Measurements from ENCODE around the gene FCHO1.
A peak's percentile ranks its signal among the peaks of the same experiment; 100 is the strongest.
"Not testable (repeated sequence)": the region's sequence is repeated elsewhere in the genome, so short reads cannot be mapped to it uniquely, and the experiment has no call there.

FCHO1 gene

GRCh38 chr19:17796013-17796837 is 44.9 kb downstream of the FCHO1 start:
- DNase-seq: no peak

GRCh38 chr19:17796838-17797423 is 45.7 kb downstream of the FCHO1 start:
- DNase-seq: no peak

DNA sequence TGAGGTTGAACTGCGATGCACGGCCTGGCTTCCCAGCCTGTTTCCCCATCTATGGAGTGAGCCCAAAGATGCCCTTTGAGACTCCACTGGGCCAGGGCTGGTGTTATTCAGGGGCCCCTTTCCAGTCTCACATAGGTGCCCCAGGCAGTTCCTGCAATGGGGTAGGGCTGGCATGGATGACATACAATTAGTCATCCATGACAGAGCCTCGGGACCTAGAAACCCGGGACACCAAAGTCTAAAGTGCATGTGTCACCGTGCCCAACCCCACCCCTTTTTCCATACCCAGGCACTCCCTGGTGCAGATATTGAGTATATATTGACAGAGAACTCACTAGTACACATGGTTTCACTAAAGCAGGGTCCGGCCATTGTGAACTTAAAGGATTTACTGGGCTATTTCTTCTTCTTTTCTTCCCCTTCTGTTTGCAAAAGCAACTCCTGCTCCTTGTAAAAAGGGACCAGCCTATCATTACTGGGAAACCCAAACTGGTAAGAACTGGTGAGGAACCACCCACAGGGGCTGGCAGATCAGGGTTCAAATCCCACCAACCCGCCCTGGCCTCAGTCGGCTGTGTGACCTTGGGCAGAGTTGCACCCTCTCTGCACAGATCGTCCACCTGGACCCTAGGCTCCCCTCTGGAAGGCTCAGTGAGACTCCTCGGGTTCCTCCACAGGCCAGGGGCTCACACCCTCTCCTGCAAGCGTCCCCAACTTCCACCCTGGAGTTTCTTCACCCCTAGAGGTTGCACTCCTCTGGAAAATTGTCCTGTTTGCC is 46.3 kb downstream of the FCHO1 start:
- no peak for DNase-seq

- not testable (repeated sequence) for DNase-seq
Measured at GRCh38 chr19:17798599-17798998, 47.3 kb downstream of the FCHO1 start.

DNA sequence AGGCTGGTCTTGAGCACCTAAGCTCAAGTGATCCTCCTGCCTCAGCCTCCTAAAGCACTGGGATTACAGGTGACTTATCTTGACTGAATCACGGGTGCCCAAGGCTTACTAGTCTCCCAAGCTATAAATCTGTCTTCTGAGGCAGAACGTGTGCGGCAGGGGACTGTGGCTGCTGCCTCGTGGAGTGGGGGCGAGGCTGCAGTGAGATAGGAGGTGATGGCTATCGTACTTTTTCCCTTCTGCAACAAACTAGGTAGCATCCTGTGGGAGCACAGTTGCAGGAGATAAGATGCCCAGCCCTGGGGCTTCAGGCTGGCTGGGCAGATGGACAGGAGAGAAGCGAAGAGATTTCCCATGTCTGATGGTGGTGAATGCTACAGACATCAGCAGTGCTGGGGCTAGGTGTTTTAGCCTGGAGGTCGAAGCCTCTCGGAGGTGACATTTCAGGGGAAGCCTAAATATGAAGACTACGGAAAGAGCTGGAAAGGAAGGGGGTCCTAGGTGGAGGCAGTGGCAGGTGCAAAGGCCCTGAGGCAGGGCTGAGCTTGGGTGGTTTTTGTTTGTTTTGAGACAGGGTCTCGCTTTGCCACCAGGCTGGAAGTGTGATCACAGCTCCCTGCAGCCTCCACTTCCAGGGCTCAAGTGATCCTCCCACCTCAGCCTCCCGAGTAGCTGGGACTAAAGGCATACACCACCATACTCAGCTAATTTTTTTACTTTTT is 51.0 kb downstream of the FCHO1 start:
- no peak for DNase-seq

DNA sequence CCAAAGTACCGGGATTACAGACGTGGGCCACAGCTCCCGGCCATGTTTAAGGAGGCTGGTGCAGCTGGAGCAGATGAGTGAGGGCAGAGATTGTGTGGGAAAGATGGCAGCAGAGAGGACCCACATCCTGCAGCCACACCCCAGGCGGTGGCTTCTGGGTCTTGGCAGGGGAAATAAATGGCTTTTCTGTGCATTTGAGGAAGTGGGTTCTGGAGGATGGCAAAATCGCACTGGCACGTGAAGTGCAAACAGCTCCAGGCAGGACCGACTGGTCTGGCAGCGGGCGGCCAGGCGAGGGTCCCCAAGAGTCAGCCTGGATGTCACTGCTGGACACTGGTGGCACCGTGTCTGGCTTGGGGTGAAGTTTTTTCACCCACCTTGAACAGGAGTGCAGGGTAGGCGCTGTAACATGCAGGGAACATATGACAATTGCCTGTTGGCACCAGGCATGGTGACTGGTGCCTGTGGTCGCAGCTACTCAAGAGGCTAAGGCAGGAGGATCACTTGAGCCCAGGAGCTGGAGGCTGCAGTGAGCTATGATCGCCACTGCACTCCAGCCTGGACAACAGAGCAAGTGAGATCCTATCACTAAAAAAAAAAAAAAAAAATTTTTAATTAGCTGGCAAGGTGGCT is 52.1 kb downstream of the FCHO1 start:
- peak; percentile 51 to 59 for DNase-seq

DNA sequence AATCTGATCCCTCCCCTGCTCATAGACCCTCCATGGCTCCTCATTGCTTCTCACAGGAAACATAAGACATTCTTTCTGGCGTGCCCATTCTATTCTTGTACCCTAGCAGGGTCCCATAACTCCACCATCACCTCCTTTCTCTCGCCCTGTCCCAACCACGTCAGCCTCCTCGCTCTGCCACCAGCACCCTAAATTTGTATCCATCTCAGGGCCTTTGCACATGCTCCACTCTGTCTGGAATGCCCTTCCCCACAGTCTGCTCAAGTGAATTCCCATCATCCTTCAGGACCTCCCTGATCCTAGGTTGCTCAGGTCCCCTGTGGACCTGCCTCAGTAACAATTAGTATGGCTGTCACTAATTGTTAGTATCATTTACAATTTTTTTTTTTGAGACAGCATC is 54.1 kb downstream of the FCHO1 start:
- DNase-seq: no peak

- DNase-seq: no peak
Measured at GRCh38 chr19:17806945-17807344, 55.7 kb downstream of the FCHO1 start.

DNA sequence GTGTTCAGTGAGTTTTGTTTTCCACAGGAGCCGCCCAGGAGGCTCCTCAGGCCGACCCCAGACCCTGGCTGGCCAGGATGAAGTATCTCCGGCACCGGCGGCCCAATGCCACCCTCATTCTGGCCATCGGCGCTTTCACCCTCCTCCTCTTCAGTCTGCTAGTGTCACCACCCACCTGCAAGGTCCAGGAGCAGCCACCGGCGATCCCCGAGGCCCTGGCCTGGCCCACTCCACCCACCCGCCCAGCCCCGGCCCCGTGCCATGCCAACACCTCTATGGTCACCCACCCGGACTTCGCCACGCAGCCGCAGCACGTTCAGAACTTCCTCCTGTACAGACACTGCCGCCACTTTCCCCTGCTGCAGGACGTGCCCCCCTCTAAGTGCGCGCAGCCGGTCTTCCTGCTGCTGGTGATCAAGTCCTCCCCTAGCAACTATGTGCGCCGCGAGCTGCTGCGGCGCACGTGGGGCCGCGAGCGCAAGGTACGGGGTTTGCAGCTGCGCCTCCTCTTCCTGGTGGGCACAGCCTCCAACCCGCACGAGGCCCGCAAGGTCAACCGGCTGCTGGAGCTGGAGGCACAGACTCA is 56.5 kb downstream of the FCHO1 start:
- DNase-seq: no peak

GRCh38 chr19:17811103-17811502 is 59.8 kb downstream of the FCHO1 start:
- DNase-seq: no peak

DNA sequence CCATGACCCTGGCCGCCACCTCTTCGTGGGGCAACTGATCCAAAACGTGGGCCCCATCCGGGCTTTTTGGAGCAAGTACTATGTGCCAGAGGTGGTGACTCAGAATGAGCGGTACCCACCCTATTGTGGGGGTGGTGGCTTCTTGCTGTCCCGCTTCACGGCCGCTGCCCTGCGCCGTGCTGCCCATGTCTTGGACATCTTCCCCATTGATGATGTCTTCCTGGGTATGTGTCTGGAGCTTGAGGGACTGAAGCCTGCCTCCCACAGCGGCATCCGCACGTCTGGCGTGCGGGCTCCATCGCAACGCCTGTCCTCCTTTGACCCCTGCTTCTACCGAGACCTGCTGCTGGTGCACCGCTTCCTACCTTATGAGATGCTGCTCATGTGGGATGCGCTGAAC is 60.4 kb downstream of the FCHO1 start:
- DNase-seq: no peak

DNA sequence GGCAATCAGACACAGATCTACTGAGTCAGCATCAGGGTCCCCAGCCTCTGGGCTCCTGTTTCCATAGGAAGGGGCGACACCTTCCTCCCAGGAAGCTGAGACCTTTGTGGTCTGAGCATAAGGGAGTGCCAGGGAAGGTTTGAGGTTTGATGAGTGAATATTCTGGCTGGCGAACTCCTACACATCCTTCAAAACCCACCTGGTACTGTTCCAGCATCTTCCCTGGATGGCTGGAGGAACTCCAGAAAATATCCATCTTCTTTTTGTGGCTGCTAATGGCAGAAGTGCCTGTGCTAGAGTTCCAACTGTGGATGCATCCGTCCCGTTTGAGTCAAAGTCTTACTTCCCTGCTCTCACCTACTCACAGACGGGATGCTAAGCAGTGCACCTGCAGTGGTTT is 60.8 kb downstream of the FCHO1 start:
- no peak for DNase-seq

GRCh38 chr19:17817668-17818363 is 66.5 kb downstream of the FCHO1 start:
- no peak for DNase-seq

- no peak for DNase-seq
Measured at GRCh38 chr19:17821190-17821589, 69.9 kb downstream of the FCHO1 start, which contains the start of gene INSL3. TSS of gene INSL3 (minus strand) at chr19:17821519. CDS start at chr19:17821506, 13 bp downstream.

DNA sequence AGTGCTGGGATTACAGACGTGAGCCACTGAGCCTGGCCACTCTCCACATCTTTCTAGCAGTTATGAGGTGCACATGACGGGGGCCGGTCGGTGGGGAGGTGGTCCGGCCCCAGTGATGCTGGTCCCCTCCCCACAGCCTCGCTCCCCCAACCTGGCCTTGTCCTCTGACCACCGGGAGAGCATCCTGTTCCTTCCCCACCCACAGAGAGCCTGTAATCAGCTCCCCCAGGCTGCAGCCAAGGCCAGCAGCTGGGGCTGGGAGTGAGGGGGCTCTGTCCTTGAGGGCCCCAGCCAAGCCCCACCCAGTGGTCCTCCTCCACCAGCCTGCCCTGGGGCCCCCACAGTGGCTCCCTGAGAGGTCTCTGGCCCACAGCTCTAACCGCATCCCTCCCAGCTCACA is 73.1 kb downstream of the FCHO1 start:
- no peak for DNase-seq

- no peak for DNase-seq
Measured at GRCh38 chr19:17826508-17827056, 75.3 kb downstream of the FCHO1 start.

DNA sequence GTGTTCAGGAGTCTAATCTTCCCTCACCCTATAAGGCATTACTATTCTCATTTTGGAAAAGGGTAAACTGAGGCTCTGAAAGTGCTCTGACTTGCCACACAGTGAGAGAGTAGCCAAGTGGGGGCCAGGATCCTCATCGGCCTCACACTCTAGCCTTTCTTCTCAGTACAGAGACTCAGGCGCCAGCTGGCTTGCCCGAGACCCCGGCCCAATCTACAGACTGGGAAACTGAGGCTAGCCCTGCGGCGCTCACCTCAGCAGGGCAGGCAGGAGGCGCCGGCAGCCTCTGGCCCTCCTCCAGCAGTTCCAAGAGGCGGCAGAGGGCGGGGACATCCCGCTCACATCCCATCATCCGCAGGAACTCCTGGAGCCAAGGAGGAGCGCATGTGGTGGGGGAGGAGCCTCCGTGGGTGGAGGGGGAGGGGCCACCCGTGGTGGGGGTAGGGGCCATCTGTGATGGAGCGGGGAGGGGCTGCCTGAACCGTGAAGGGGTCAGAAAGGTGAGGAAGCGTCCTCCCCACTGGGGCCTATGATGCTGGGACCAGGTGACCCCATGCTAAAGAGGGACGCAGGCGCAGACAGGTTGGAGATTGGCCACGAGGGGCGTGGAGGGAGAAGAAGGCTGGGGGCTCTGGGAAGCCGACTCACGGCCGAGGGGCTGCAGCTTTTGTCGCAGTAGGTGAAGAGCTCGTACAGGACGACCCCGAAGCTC is 78.7 kb downstream of the FCHO1 start:
- DNase-seq: no peak

- no peak for DNase-seq
Measured at GRCh38 chr19:17830567-17831418, 79.5 kb downstream of the FCHO1 start.

DNA sequence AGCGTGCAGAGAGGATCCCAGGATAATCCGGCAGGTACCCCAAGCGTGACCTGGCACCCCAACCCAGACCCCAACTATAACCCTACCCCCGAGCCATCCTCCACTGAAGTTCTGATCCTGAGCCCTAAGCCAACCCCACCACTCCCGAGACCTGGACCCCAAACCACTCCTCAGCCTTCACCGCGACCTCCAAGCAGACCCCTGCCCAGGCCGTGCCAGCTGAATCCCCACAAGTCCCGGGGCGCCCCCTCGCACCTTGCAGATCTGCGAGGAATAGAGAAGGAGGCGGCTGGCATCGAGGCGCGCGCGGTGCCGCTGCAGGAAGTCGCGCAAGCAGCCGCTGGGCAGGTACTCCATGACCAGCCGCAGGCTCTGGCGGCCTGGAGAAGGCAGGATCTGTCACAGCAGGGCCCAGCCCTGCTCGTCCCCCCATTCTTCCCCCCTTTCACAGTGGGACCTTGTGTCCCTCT is 80.2 kb downstream of the FCHO1 start:
- DNase-seq: no peak

Data from AML-193 (cell line).